T-helper 17 cell (primary cell): Measurements from ENCODE around the gene METTL27. TPM values are rescaled to one million over a fixed set of nuclear protein-coding genes. Genes with fewer than 3 reads are reported as not detected.
"Not testable (repeated sequence)": the region's sequence is repeated elsewhere in the genome, so short reads cannot be mapped to it uniquely, and the experiment has no call there.

Source experiments
- ATAC-seq: fragments of 150-1000 bp; cut with Tn5 transposase; 2 replicates; pipeline ENCODE4 v1.10.0; 2021; ENCODE audit warnings: mild to moderate bottlenecking, moderate library complexity
- DNase-seq, 3 donors: peaks; one replicate each; pipeline versions ENCODE4 v3.0.0 to v3.0.0-alpha.2; 2020 to 2021
- H3K9me3 ChIP-seq: one replicate; pipeline ENCODE4 v1.7.0; 2013; ENCODE audit warnings: low read length, mild to moderate bottlenecking; ENCODE audit not compliant: control insufficient read depth, poor library complexity, severe bottlenecking
- H3K27ac Mint-ChIP-seq: one replicate; pipeline ENCODE4 v1.8.0; 2022; ENCODE audit warnings: mild to moderate bottlenecking, moderate library complexity, mixed read lengths
- H3K27me3 Mint-ChIP-seq: one replicate; pipeline ENCODE4 v1.8.0; 2022; ENCODE audit warnings: mixed read lengths
- H3K36me3 Mint-ChIP-seq: one replicate; pipeline ENCODE4 v1.8.0; 2022; ENCODE audit warnings: low read depth, mixed read lengths
- H3K4me1 Mint-ChIP-seq: one replicate; pipeline ENCODE4 v1.8.0; 2022; ENCODE audit warnings: mild to moderate bottlenecking, mixed read lengths
- H3K4me3 Mint-ChIP-seq: one replicate; pipeline ENCODE4 v1.8.0; 2022; ENCODE audit warnings: mild to moderate bottlenecking, moderate library complexity, mixed read lengths
- total RNA-seq, 4 donors: library from RNA in 2 of 4; stranded (reverse) in 2 of 4; gene quantifications; one replicate each; pipeline ENCODE4 v1.2.3 and lab custom pipeline; 2022 to 2026

METTL27 gene
- total RNA-seq, 2 donors from 2014 or later = 0.73 to 0.85 TPM

- Mint-ChIP-seq H3K36me3 (no peaks in the 10 kb centered on the region), H3K27me3 (no peaks in the 10 kb centered on the region), H3K4me1 (peaks cover 30% of the 10 kb centered on the region), H3K27ac (peak overlapping the region; percentile 41), H3K4me3 (no peak overlapping the region)
- ATAC-seq (no peak), DNase-seq (no peak)
- no peaks in the 10 kb centered on the region for H3K9me3 ChIP-seq
These were observed 12.8 kb downstream of the METTL27 start for GRCh38 chr7:73829505-73829904.

GRCh38 chr7:73828972-73829371 lies 13.3 kb downstream of the METTL27 start:
- ATAC-seq (no peak), DNase-seq (no peak)
- Mint-ChIP-seq H3K27me3 (no peaks in the 10 kb centered on the region), H3K4me1 (peaks cover 30% of the 10 kb centered on the region), H3K4me3 (peak overlapping the region; percentile 49), H3K27ac (peak overlapping the region; percentile 16), H3K36me3 (no peaks in the 10 kb centered on the region)
- no peaks in the 10 kb centered on the region for H3K9me3 ChIP-seq

- Mint-ChIP-seq H3K36me3 (no peaks in the 10 kb centered on the region), H3K4me3 (peak overlapping the region; percentile 53), H3K27me3 (peaks cover 2% of the 10 kb centered on the region), H3K27ac (peak overlapping the region; percentile 16), H3K4me1 (peaks cover 30% of the 10 kb centered on the region)
- ATAC-seq (peak; percentile 79), DNase-seq (no peak)
- no peaks in the 10 kb centered on the region for H3K9me3 ChIP-seq
These were observed 14.1 kb downstream of the METTL27 start for GRCh38 chr7:73828107-73828803.

GRCh38 chr7:73827567-73828106 lies 14.7 kb downstream of the METTL27 start:
- DNase-seq (no peak), ATAC-seq (peak; percentile 14)

DNA sequence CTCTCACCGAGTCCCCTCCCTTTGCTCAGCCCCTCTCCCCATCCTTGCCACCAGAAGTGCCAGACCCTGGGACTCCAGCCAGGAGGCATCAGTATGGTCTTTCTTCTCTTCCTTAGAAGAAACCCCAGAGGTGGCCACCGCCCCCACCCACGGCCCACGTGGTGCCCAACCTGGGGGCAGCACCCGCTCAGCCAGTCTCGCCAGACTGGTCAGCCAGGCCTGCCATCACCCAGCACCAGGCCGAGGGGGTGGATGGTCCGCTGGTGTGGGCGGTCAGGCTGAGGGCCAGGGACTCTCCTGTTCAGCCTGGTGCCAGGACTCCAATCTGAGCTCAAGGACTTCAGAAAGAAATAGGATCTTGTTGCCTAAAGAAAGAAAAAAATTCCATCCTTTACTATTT lies 17.3 kb downstream of the METTL27 start:
- ATAC-seq (no peak), DNase-seq (no peak)
- Mint-ChIP-seq H3K27me3 (peaks cover 7% of the 10 kb centered on the region), H3K4me3 (no peak overlapping the region), H3K4me1 (peaks cover 30% of the 10 kb centered on the region), H3K27ac (peak overlapping the region; percentile 9), H3K36me3 (no peaks in the 10 kb centered on the region)
- no peaks in the 10 kb centered on the region for H3K9me3 ChIP-seq

More at GRCh38 chr7:73827567-73828106, 14.7 kb downstream of the METTL27 start:
- H3K9me3 ChIP-seq = no peaks in the 10 kb centered on the region
- Mint-ChIP-seq H3K27me3 (peaks cover 6% of the 10 kb centered on the region), H3K4me3 (peak overlapping the region; percentile 76), H3K27ac (no peak overlapping the region), H3K4me1 (peaks cover 30% of the 10 kb centered on the region), H3K36me3 (no peaks in the 10 kb centered on the region)

DNA sequence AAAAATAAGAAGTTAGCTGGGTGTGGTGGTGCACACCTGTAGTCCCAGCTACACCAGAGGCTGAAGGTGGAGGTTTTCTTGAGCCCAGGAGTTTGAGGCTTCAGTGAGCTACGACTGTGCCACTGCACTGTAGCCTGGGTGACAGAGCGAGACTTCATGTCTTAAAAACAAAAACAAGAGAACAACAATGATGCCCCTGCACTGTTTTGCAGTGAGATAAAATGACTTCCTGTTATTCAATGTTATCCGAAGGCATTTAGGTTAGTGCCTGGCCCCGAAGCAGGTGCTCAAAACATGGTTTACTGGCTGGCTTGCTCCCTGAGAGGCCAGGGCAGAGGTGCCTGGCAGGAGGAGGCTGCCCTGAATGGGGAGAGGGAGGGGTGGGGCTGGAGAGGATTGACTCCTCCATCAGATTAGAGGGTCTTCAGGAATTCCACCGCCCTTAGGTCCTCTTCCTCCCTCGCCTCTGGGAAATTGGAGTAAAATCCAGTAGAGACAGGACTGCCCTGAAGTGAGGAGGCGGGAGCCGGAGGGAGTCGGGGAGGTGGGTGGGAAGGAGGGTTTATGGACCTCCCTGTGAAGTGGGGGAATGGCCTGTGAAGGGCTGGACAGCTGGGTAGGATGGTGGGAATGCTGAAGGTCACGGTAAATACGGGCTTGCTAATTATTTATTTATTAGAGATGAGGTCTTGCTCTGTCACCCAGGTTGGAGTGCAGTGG lies 18.3 kb downstream of the METTL27 start:
- H3K27me3 Mint-ChIP-seq = peaks cover 12% of the 10 kb centered on the region
- no peak for DNase-seq
- peaks cover 22% of the 10 kb centered on the region for H3K4me1 Mint-ChIP-seq
- ATAC-seq = peak; percentile 38
- no peak overlapping the region for H3K4me3 Mint-ChIP-seq
- peak overlapping the region; percentile 74 for H3K27ac Mint-ChIP-seq
- H3K36me3 Mint-ChIP-seq = peaks cover 2% of the 10 kb centered on the region
- H3K9me3 ChIP-seq = no peaks in the 10 kb centered on the region

DNA sequence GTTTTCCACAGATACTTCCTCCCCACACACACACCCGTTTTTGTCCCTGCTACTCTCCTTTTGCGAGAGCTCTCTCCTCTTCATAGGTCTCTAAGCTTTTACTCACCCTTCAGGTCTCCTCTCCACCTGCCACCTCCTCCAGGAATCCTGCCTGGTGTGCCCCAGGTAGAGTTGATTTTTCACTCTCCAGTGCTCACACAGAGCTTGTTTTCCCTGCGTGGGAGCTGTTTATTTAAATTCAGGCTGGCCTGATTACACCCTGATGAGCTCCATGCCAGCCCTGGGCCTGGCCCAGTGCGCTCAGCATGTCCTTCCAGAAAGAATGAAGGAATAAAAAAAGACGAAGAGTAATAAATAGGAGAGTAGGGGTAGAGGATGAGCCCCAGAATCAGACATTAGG lies 19.1 kb downstream of the METTL27 start:
- Mint-ChIP-seq H3K27ac (peak overlapping the region; percentile 74), H3K4me3 (no peak overlapping the region), H3K36me3 (peaks cover 2% of the 10 kb centered on the region), H3K4me1 (peaks cover 17% of the 10 kb centered on the region), H3K27me3 (peaks cover 12% of the 10 kb centered on the region)
- no peaks in the 10 kb centered on the region for H3K9me3 ChIP-seq
- ATAC-seq = no peak
- DNase-seq = no peak

DNA sequence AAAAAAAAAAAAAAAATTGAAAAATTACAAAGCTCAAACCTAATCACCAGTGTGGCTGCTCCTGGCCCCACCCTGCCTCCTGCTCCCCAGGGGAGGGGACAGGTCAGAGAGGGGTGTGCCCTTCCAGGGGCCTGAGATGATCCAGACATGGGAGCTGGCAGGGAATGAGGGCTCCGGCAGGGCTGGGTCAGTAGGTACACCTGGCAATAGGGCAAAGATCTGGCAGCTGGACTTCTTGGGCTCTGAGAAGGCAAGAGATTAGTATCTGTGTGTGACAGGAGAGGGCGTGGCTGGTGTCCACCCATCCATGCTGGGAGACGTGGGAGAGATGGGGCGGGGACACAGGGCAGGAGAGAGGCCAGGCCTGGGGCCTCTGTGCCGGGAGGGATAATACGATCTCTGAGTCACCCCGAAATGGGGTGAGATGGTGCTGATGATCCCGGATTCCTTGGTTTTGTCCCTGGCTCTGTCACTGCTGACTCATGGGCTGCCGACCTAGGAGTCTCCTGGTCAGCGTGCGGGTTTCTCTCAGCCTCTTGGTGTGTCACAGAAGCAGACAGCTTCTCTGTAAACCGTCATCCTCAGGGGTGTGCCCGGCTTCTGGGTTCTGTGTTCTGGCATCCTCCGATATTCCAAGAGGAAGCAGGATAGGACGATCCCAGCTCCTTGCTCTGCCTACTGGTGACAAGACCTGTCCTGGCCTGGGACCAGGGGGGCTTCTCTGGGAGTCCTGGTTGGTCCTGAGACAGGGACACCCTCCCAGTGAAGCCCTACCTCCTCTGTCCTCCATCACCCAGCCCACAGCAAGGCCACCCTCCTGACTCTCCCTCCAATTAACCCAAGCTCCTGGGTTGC lies 19.8 kb downstream of the METTL27 start:
- DNase-seq = no peak
- H3K4me3 Mint-ChIP-seq = no peak overlapping the region
- peaks cover 12% of the 10 kb centered on the region for H3K4me1 Mint-ChIP-seq
- ATAC-seq = no peak
- H3K27me3 Mint-ChIP-seq = peaks cover 12% of the 10 kb centered on the region
- H3K9me3 ChIP-seq = no peaks in the 10 kb centered on the region
- peaks cover 5% of the 10 kb centered on the region for H3K36me3 Mint-ChIP-seq
- peak overlapping the region; percentile 74 for H3K27ac Mint-ChIP-seq

DNA sequence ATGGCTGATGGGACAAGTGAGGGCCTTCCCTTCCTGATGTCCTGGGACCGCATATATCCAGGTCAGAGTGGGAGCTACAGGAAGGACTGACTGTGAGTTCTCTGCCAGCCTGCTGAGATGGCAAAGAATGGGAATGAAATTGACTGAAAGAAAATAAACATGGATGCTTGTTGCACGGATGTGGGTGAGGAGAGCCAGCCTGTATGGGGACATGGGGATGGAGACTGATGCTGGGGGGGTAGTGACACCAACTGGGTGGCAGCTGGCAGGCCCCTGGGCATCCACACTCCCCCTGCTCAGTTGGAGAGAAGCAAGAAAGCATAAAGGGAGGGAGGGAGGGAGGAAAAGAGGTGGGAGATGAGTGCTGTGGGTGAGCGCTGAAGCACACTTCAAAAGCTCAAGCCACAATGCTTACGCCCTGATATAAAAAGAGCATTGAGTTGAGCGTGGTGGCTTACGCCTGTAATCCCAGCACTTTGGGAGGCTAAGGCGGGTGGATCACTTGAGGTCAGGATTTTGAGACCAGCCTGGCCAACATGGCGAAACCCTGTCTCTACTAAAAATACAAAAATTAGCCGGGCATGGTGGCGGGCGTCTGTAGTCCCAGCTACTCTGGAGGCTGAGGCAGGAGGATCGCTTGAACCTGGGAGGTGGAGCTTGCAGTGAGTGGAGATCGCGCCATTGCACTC lies 20.6 kb downstream of the METTL27 start:
- not testable (repeated sequence) for H3K9me3 ChIP-seq, H3K4me3 Mint-ChIP-seq, ATAC-seq, H3K4me1 Mint-ChIP-seq, DNase-seq, H3K36me3 Mint-ChIP-seq
- Mint-ChIP-seq H3K27ac (peak overlapping the region; percentile 1), H3K27me3 (peaks cover 17% of the 10 kb centered on the region)

- DNase-seq (no peak), ATAC-seq (no peak)
- peaks cover 23% of the 10 kb centered on the region for H3K27me3 Mint-ChIP-seq
- H3K36me3 Mint-ChIP-seq = peaks cover 5% of the 10 kb centered on the region
- no peak overlapping the region for H3K27ac Mint-ChIP-seq
- H3K4me1 Mint-ChIP-seq = peaks cover 3% of the 10 kb centered on the region
- no peaks in the 10 kb centered on the region for H3K9me3 ChIP-seq
- H3K4me3 Mint-ChIP-seq = no peak overlapping the region
These were observed 22.3 kb downstream of the METTL27 start for GRCh38 chr7:73820013-73820412.

DNA sequence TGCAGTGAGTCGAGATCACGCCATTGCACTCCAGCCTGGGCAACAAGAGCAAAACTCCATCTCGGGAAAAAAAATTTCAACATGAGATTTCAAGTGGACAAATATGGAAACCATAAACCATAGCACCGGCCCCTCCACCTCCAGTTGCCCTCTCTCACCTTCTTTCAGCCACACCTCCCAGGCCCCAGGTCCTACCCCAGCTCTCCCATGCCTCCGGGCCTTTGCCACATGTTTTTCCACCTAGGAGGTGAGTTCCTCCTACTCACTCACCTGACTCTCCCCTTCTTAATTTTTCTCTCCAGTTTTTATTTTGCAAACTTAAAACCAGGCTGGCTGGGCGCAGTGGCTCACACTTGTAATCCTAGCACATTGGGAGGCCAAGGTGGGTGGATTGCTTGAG lies 25.2 kb downstream of the METTL27 start:
- Mint-ChIP-seq H3K36me3 (peaks cover 5% of the 10 kb centered on the region), H3K27ac (no peak overlapping the region), H3K4me1 (peaks cover 3% of the 10 kb centered on the region), H3K27me3 (peaks cover 17% of the 10 kb centered on the region), H3K4me3 (no peak overlapping the region)
- H3K9me3 ChIP-seq = no peaks in the 10 kb centered on the region
- no peak for DNase-seq
- ATAC-seq = no peak

- H3K4me3 Mint-ChIP-seq = no peak overlapping the region
- DNase-seq (no peak), ATAC-seq (no peak)
- H3K27ac Mint-ChIP-seq = no peak overlapping the region
- peaks cover 23% of the 10 kb centered on the region for H3K27me3 Mint-ChIP-seq
- peaks cover 3% of the 10 kb centered on the region for H3K4me1 Mint-ChIP-seq
- peaks cover 5% of the 10 kb centered on the region for H3K36me3 Mint-ChIP-seq
- no peaks in the 10 kb centered on the region for H3K9me3 ChIP-seq
These were observed 26.9 kb downstream of the METTL27 start for GRCh38 chr7:73815436-73815835.
